Osteoblast (primary cell): ENCODE measurements around the gene FLT3. TPM values are rescaled to one million over a fixed set of nuclear protein-coding genes. Genes with fewer than 3 reads are reported as not detected.

Experiments used
- DNase-seq: peaks from one replicate; pipeline ENCODE4 v3.0.0; 2011; ENCODE audit warnings: low spot score, mixed read lengths; ENCODE audit not compliant: insufficient read length; ENCODE audit errors: missing footprints
- H2AFZ ChIP-seq: 2 replicates; pipeline ENCODE4 v1.6.0; 2011; ENCODE audit warnings: mild to moderate bottlenecking, low read length
- H3K27ac ChIP-seq: 2 replicates; pipeline ENCODE4 v1.5.1; 2011; ENCODE audit warnings: mild to moderate bottlenecking, low read depth, low read length, moderate library complexity
- H3K27me3 ChIP-seq: 2 replicates; pipeline ENCODE4 v1.6.0; 2012; ENCODE audit warnings: mild to moderate bottlenecking, control low read depth, inconsistent platforms, low read length, moderate library complexity; ENCODE audit not compliant: insufficient read depth
- H3K36me3 ChIP-seq: 2 replicates; pipeline ENCODE4 v1.5.1; 2011; ENCODE audit warnings: mild to moderate bottlenecking, low read length, control low read depth, moderate library complexity; ENCODE audit not compliant: insufficient read depth
- H3K4me1 ChIP-seq: 2 replicates; pipeline ENCODE4 v1.5.1; 2011; ENCODE audit warnings: mild to moderate bottlenecking, low read length, control low read depth, moderate library complexity; ENCODE audit not compliant: insufficient read depth
- H3K4me2 ChIP-seq: 2 replicates; pipeline ENCODE4 v1.6.0; 2011; ENCODE audit warnings: mild to moderate bottlenecking, low read length; ENCODE audit not compliant: insufficient read depth
- H3K4me3 ChIP-seq: fragments of 200-600 bp; sonication (generic); 3 replicates; pipeline ENCODE4 v1.5.1; 2012; ENCODE audit warnings: mild to moderate bottlenecking, low read length, inconsistent platforms; ENCODE audit not compliant: insufficient read depth
- H3K79me2 ChIP-seq: 2 replicates; pipeline ENCODE4 v1.6.0; 2012; ENCODE audit warnings: mild to moderate bottlenecking, low read length, control low read depth, inconsistent platforms; ENCODE audit not compliant: insufficient read depth
- H3K9me3 ChIP-seq: 2 replicates; pipeline ENCODE4 v1.5.1; 2011; ENCODE audit warnings: low read depth, low read length, control low read depth
- H4K20me1 ChIP-seq: 2 replicates; pipeline ENCODE4 v1.6.0; 2012; ENCODE audit warnings: mild to moderate bottlenecking, low read length, control low read depth; ENCODE audit not compliant: insufficient read depth
- total RNA-seq: library from RNA; depleted of rRNA; stranded (reverse); fragments of >200 nt; gene quantifications from 2 replicates; pipeline ENCODE4 v1.2.3, GENCODE V29; 2012
- TF ChIP-seq, protein P1 (sequence below): IDR thresholded peaks from 2 replicates; pipeline ENCODE4 v1.5.1; 2011; ENCODE audit warnings: mild to moderate bottlenecking, low read depth, low read length, moderate library complexity; ENCODE audit errors: extremely low read depth

Gene FLT3
- total RNA-seq, 1 donor: not detected

DNA sequence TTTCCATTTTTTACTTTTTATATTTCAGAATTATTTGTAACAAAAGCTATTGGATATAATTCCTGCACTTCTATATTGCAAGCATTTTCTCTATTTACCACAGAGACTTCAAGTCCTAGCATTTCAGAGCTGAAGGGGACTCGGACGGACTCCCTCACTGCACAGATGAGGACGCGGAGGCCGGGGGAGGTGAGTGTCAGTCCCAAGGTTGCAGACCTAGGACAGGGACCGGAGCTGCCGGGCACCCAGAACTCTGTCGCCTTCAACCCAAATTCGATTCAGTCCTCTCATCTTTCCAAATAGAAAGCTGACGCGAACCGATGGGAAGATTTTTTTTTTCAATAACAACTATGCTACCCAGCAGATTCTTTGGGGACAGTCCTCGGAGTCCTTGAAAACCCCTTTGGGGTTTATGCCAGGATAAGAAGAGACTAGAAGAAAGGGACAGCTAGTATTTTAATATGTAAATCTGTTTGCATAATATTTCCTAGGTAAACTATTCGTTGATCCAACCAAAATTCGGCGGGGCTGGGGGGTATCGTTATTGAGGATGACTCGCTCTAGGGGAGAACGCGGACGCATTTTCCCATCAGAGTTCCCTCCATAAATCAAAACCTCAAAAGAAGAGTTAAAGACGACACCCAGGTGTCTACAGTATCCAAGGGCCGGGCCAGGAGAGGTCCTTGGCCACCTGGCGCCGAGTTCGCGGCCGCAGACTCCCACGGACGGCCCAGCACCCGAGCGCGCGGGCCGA, 803 bp downstream of the FLT3 start:
- DNase-seq: peak; percentile 62
- Histone ChIP-seq H3K4me1 (no peaks in the 10 kb centered on the region), H2AFZ (no peak overlapping the region), H4K20me1 (no peaks in the 10 kb centered on the region), H3K4me2 (peak overlapping the region; percentile 18), H3K27me3 (peaks cover 58% of the 10 kb centered on the region), H3K4me3 (no peak overlapping the region), H3K9me3 (no peaks in the 10 kb centered on the region), H3K36me3 (no peaks in the 10 kb centered on the region), H3K79me2 (no peaks in the 10 kb centered on the region), H3K27ac (no peak overlapping the region)
- TF ChIP-seq, protein P1, sequence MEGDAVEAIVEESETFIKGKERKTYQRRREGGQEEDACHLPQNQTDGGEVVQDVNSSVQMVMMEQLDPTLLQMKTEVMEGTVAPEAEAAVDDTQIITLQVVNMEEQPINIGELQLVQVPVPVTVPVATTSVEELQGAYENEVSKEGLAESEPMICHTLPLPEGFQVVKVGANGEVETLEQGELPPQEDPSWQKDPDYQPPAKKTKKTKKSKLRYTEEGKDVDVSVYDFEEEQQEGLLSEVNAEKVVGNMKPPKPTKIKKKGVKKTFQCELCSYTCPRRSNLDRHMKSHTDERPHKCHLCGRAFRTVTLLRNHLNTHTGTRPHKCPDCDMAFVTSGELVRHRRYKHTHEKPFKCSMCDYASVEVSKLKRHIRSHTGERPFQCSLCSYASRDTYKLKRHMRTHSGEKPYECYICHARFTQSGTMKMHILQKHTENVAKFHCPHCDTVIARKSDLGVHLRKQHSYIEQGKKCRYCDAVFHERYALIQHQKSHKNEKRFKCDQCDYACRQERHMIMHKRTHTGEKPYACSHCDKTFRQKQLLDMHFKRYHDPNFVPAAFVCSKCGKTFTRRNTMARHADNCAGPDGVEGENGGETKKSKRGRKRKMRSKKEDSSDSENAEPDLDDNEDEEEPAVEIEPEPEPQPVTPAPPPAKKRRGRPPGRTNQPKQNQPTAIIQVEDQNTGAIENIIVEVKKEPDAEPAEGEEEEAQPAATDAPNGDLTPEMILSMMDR: no peak

DNA sequence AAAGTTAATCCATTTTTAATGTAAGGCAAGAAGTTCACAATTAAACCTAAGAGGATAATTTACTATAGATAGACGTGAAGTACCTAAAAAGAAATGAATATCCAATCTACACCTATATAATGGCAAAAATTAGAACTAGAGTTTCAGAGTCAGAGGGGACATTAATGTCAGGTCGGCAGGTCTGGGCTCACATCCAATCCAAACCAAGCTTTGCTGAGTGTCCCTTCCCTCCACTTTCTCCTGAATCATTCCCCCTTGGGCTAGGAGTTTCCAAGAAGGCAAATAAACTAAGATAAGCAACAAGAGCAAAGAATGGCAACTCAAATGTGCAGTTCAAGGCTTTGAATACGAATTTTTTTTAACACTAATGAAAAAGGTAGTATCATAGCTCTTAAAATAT, 2.9 kb downstream of the FLT3 start:
- TF ChIP-seq, protein P1: no peak

DNA sequence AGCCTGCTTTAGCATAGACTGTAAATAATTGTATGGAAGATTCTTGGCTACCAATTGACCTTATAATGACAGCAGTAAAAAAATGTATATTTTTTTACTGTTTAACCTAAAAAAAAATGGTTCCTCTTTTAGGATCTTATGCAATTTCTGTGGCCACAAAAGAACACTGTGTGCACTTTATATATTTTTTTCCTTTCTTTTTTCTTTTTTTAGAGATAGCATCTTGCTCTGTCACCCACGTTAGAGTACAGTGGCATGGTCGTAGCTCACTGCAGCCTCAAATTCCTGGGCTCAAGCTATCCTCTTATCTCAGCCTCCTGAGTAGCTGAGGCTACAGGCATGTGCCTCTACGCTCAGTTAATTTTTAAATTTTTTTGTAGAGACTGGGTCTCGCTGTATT, 6.1 kb downstream of the FLT3 start:
- Histone ChIP-seq H3K9me3 (no peaks in the 10 kb centered on the region), H2AFZ (no peak overlapping the region), H3K27ac (no peak overlapping the region), H3K4me3 (no peak overlapping the region), H3K27me3 (peaks cover 28% of the 10 kb centered on the region), H3K79me2 (no peaks in the 10 kb centered on the region), H3K4me1 (no peaks in the 10 kb centered on the region), H3K4me2 (no peak overlapping the region), H4K20me1 (no peaks in the 10 kb centered on the region), H3K36me3 (no peaks in the 10 kb centered on the region)
- DNase-seq: no peak
- TF ChIP-seq, protein P1: no peak

More for the DNA sequence above, 2.9 kb downstream of the FLT3 start:
- H3K9me3 ChIP-seq: no peaks in the 10 kb centered on the region
- H3K4me2 ChIP-seq: no peak overlapping the region
- no peaks in the 10 kb centered on the region for H3K36me3 ChIP-seq
- no peaks in the 10 kb centered on the region for H4K20me1 ChIP-seq
- H3K4me1 ChIP-seq: no peaks in the 10 kb centered on the region
- H3K79me2 ChIP-seq: no peaks in the 10 kb centered on the region
- peak; percentile 36 for DNase-seq
- no peak overlapping the region for H3K4me3 ChIP-seq
- no peak overlapping the region for H2AFZ ChIP-seq
- H3K27me3 ChIP-seq: peaks cover 57% of the 10 kb centered on the region
- H3K27ac ChIP-seq: no peak overlapping the region

DNA sequence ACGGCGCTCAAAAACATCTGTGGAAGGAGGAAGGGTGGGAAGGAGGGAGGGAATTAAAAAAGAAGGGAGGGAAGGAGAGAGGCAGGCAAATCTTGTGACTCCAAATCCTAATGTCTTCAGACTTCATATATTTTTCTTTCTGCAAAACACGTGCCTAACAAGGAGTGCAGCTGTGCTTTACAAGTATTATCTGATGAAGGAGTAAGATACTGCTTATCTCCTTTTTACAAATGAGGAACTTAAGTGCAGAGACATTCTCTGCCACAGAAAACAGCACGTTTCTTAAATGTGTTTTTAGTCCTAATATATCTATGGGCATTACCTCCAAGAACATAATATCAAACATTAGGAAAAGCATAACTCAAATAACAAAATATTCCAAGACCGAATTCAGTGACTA, 6.5 kb downstream of the FLT3 start:
- no peak for DNase-seq
- Histone ChIP-seq H3K27ac (no peak overlapping the region), H3K4me3 (no peak overlapping the region), H3K4me2 (no peak overlapping the region), H4K20me1 (no peaks in the 10 kb centered on the region), H2AFZ (no peak overlapping the region), H3K27me3 (peaks cover 24% of the 10 kb centered on the region), H3K79me2 (no peaks in the 10 kb centered on the region), H3K36me3 (no peaks in the 10 kb centered on the region), H3K9me3 (no peaks in the 10 kb centered on the region), H3K4me1 (no peaks in the 10 kb centered on the region)
- TF ChIP-seq, protein P1: no peak
